ENCODE results near the gene REL.

DNA sequence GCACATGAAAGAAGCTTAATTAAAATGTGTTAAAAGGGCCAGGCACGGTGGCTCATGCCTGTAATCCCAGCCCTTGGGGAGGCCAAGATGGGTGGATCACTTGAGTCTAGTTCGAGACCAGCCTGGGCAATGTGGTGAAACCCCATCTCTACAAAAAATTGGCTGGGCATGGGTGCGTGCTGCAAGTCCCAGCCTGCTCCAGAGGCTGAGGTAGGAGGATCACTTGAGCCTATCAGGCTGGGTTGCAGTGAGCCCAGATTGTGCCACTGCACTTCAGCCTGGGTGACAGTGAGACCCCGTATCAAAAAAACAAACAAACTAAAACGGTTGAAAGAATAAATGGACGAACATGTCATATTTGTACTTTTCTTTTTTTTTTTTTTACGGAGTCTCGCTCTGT is 26.0 kb downstream of the REL start:
- TF ChIP-seq USF2 (IDR thresholded peaks at IDR 0.05; ENCODE audit: low read depth, low read length) (no peak), CTCF (conservative IDR thresholded peaks at IDR 0.05; ENCODE audit: low read depth, low read length) (no peak)

All from IMR-90 (cell line).